Fibroblast of villous mesenchyme (primary cell): ENCODE data around the gene LDHB. TPM values are rescaled to one million over a fixed set of nuclear protein-coding genes. Genes with fewer than 3 reads are reported as not detected.

ENCODE experiments used
- DNase-seq: peaks from one replicate; pipeline ENCODE4 v3.0.0-alpha.2; 2010; ENCODE audit warnings: low read depth
- H3K4me3 ChIP-seq: 2 replicates; pipeline ENCODE4 v1.5.1; 2011; ENCODE audit warnings: low read depth, mild to moderate bottlenecking, low read length
- CTCF ChIP-seq: IDR thresholded peaks from 2 replicates; pipeline ENCODE4 v1.5.1; 2012; ENCODE audit warnings: low read depth, mild to moderate bottlenecking, low read length; ENCODE audit not compliant: insufficient read depth
- total RNA-seq: library from RNA; depleted of rRNA; stranded (reverse); fragments of >200 nt; gene quantifications from 2 replicates; pipeline ENCODE4 v1.2.3, GENCODE V29; 2012

Gene LDHB
- 525 and 613 TPM in 2 replicates for total RNA-seq

GRCh38 chr12:21657326-21658077 is at the start of gene LDHB:
LDHB (minus strand) TSS chr12:21657842; CDS start chr12:21654671, 3,171 bp downstream.
- H3K4me3 ChIP-seq: peak within 1 kb of the TSS; percentile 98
- TF ChIP-seq CTCF: no peak
- peak; percentile 97 for DNase-seq

GRCh38 chr12:21704847-21705246 is 47.2 kb upstream of the LDHB start:
- no peak for TF ChIP-seq CTCF
- DNase-seq: no peak
- H3K4me3 ChIP-seq: no peak overlapping the region

- no peak for DNase-seq
- H3K4me3 ChIP-seq: no peak overlapping the region
Measured at GRCh38 chr12:21699851-21700250, 42.2 kb upstream of the LDHB start.

GRCh38 chr12:21697904-21698630 is 40.4 kb upstream of the LDHB start:
- TF ChIP-seq CTCF: peak; percentile 51
- no peak overlapping the region for H3K4me3 ChIP-seq
- peak; percentile 46 for DNase-seq

More at GRCh38 chr12:21699851-21700250, 42.2 kb upstream of the LDHB start:
- TF ChIP-seq CTCF: no peak

GRCh38 chr12:21696625-21697024 is 39.0 kb upstream of the LDHB start:
- H3K4me3 ChIP-seq: no peak overlapping the region
- DNase-seq: no peak
- TF ChIP-seq CTCF: no peak

GRCh38 chr12:21695986-21696385 is 38.3 kb upstream of the LDHB start:
- TF ChIP-seq CTCF: no peak
- no peak for DNase-seq
- no peak overlapping the region for H3K4me3 ChIP-seq
